GM12872 (cell line): Measurements from ENCODE around the gene BCL2.

Source experiments
- CTCF ChIP-seq: IDR thresholded peaks from 3 replicates; pipeline ENCODE4 v1.5.1; 2011; ENCODE audit warnings: low read depth, mild to moderate bottlenecking, low read length, moderate library complexity; ENCODE audit not compliant: insufficient read depth

BCL2 gene

GRCh38 chr18:63126134-63127069 is 193.2 kb downstream of the BCL2 start:
- TF ChIP-seq CTCF = no peak

- TF ChIP-seq CTCF = no peak
Measured at GRCh38 chr18:63120620-63121019, 198.9 kb downstream of the BCL2 start.

DNA sequence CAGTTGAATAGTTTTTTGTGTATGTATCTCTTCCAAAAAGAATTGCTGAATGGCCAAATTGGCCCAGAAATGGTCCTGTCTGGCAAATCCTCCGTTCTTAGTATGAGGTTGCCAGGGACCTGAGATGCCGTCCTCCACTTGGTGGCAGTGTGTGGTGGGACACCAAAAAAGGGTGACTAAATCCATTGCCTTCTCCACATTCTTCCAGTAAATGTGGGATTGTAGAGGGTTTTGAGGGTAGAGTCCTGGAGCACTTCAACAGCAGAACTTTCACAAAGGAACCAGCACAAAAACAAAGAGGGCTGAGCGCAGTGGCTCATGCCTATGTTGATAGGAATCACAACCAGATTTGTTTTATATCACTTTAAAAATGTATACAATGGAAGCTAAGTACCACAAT is 199.9 kb downstream of the BCL2 start:
- peak; percentile 69; the same call in 2 of the 3 replicates for TF ChIP-seq CTCF

- no peak for TF ChIP-seq CTCF
Measured at GRCh38 chr18:63113899-63114565, 205.5 kb downstream of the BCL2 start.

DNA sequence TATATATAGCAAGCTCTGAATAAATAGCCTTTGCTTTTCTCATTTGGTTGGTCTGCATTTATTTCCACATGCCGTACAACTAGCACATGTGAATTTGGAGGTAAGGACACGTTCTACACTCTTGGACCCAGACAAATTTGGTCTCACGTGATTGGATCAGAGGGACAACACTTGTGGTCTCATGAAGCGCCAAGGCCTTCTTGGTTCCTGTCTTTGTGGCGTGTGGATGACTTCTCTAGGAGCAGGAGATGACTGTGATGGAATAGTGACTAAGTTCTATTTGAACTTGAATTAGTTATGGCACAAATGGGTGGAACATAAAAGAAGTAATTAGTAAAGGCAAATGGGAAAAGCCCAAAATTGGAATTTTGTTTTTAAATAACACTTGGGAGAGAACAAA is 206.9 kb downstream of the BCL2 start:
- no peak for TF ChIP-seq CTCF

DNA sequence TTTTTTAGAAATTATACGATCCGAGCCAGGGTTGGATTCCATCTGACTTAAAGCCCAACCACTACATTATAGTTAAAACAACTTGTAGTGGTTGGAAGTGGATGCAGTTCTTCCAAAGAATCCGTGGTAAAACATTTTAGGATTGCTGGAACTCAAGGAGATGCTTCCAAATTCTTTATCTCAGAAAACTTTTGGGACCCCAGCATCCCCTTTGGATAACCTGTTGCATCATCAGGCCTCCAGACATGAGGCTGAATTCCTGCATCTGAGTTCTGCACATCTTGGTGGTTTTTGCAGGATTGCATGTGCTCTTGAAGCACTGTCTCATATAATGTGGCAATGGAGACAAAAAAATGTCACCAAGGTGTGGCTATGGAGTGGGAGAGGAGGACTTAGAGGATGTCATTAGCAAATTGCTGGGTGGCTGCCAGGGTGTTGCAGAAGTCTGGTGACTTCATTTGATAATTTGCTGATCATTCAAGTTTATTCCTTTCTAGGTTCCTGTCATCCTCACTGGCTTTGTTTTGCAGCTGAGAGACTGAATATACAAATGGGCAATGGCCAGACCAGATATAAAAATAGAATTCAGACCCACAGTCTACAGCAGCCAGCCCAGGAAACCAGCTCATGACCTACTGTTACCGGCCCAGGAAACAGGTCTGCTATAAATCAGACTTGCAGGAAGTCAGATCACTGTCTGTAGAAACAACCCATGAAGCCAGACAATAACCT is 207.7 kb downstream of the BCL2 start:
- TF ChIP-seq CTCF = no peak

DNA sequence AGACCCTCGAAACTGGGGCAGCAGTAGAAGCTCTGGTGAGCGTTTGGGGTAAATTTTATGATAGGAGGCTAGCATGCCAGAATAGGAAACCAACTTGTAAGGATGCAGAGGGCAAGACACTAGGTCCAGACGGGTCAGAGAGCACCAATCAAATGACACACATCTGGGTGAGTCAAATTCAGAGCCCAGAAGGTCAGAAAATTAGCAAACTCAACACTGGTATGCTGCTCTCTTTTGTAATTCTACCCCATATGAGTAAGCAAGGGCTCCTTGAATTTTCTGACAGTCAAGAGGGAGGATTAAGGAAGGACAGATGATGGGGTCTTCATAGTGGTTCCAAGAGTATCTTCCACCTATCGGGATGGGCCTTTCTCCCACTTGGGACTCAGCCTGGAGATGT is 209.8 kb downstream of the BCL2 start:
- TF ChIP-seq CTCF = no peak
